ENCODE data around the gene MITF.

The MITF gene

GRCh38 chr3:69719587-69720122, 19.6 kb upstream of the MITF start:
- Histone ChIP-seq H3K4me1 (ENCODE audit: control insufficient read depth, insufficient read depth, low read depth, low read length) (peaks cover 2% of the 10 kb centered on the region), H3K9me3 (ENCODE audit: control insufficient read depth, low read length) (no peaks in the 10 kb centered on the region), H2BK5ac (ENCODE audit: low read depth, low read length, poor library complexity, severe bottlenecking) (no peak overlapping the region), H2AFZ (ENCODE audit: low read depth, low read length) (no peak overlapping the region), H2BK15ac (ENCODE audit: low read depth, poor library complexity, severe bottlenecking) (no peak overlapping the region), H2BK12ac (ENCODE audit: low read length in 2 of 2) (no peak overlapping the region), H3K9ac (ENCODE audit: low read length) (no peak overlapping the region), H2BK120ac (ENCODE audit: low read depth, low read length) (no peak overlapping the region), H3K4ac (ENCODE audit: low read depth in 1 of 2, low read length in 2 of 2) (no peak overlapping the region), H3K4me3 (ENCODE audit: insufficient read depth in 1 of 2, low read depth in 1 of 2, low read length in 2 of 2) (no peak overlapping the region), H3K79me1 (replicated peaks; ENCODE audit: low read length, poor library complexity, severe bottlenecking) (no peaks in the 10 kb centered on the region), H3K4me2 (ENCODE audit: low read length, poor library complexity, severe bottlenecking) (no peak overlapping the region), H4K8ac (ENCODE audit: low read length) (no peak overlapping the region), H4K91ac (ENCODE audit: low read length) (no peak overlapping the region), H3K18ac (ENCODE audit: low read depth in 1 of 2, low read length in 2 of 2) (no peak overlapping the region), H3K14ac (ENCODE audit: low read length in 2 of 2) (no peak overlapping the region), H3K27ac (ENCODE audit: low read length, poor library complexity, severe bottlenecking) (no peak overlapping the region), H2AK5ac (ENCODE audit: low read length, severe bottlenecking) (no peak overlapping the region), H3K27me3 (ENCODE audit: control insufficient read depth in 1 of 2, insufficient read depth in 1 of 2, low read length in 2 of 2) (no peaks in the 10 kb centered on the region), H3K36me3 (ENCODE audit: control insufficient read depth in 1 of 2, insufficient read depth in 2 of 2, low read depth in 1 of 2, low read length in 2 of 2) (no peaks in the 10 kb centered on the region), H3K23ac (ENCODE audit: low read length in 2 of 2) (no peak overlapping the region)
- WGBS, result 87% methylated on average over 2 of the region's 3 CpGs
- DNase-seq, result no peak

- 92% methylated on average over 3 of the region's 5 CpGs for WGBS
- Histone ChIP-seq H3K4me3 (ENCODE audit: insufficient read depth in 1 of 2, low read depth in 1 of 2, low read length in 2 of 2) (no peak overlapping the region), H2BK15ac (ENCODE audit: low read depth, poor library complexity, severe bottlenecking) (no peak overlapping the region), H3K36me3 (ENCODE audit: control insufficient read depth in 1 of 2, insufficient read depth in 2 of 2, low read depth in 1 of 2, low read length in 2 of 2) (no peaks in the 10 kb centered on the region), H3K4me2 (ENCODE audit: low read length, poor library complexity, severe bottlenecking) (no peak overlapping the region), H3K23ac (ENCODE audit: low read length in 2 of 2) (no peak overlapping the region), H3K27ac (ENCODE audit: low read length, poor library complexity, severe bottlenecking) (no peak overlapping the region), H2BK12ac (ENCODE audit: low read length in 2 of 2) (no peak overlapping the region), H3K9me3 (ENCODE audit: control insufficient read depth, low read length) (no peaks in the 10 kb centered on the region), H2BK5ac (ENCODE audit: low read depth, low read length, poor library complexity, severe bottlenecking) (no peak overlapping the region), H2BK120ac (ENCODE audit: low read depth, low read length) (no peak overlapping the region), H3K27me3 (ENCODE audit: control insufficient read depth in 1 of 2, insufficient read depth in 1 of 2, low read length in 2 of 2) (no peaks in the 10 kb centered on the region), H4K91ac (ENCODE audit: low read length) (no peak overlapping the region), H2AFZ (ENCODE audit: low read depth, low read length) (no peak overlapping the region), H3K4ac (ENCODE audit: low read depth in 1 of 2, low read length in 2 of 2) (no peak overlapping the region), H4K8ac (ENCODE audit: low read length) (no peak overlapping the region), H3K9ac (ENCODE audit: low read length) (no peak overlapping the region), H2AK5ac (ENCODE audit: low read length, severe bottlenecking) (no peak overlapping the region), H3K4me1 (ENCODE audit: control insufficient read depth, insufficient read depth, low read depth, low read length) (peaks cover 2% of the 10 kb centered on the region), H3K79me1 (replicated peaks; ENCODE audit: low read length, poor library complexity, severe bottlenecking) (no peaks in the 10 kb centered on the region), H3K18ac (ENCODE audit: low read depth in 1 of 2, low read length in 2 of 2) (no peak overlapping the region), H3K14ac (ENCODE audit: low read length in 2 of 2) (no peak overlapping the region)
- DNase-seq, result no peak
These were observed 18.4 kb upstream of the MITF start for GRCh38 chr3:69720824-69721223.

GRCh38 chr3:69723389-69723788, 15.9 kb upstream of the MITF start:
- no peak overlapping the region for H2BK15ac ChIP-seq (ENCODE audit: low read depth, poor library complexity, severe bottlenecking)
- H3K14ac ChIP-seq (ENCODE audit: low read length in 2 of 2), result no peak overlapping the region
- H2BK12ac ChIP-seq (ENCODE audit: low read length in 2 of 2), result no peak overlapping the region
- no peaks in the 10 kb centered on the region for H3K9me3 ChIP-seq (ENCODE audit: control insufficient read depth, low read length)
- H3K36me3 ChIP-seq (ENCODE audit: control insufficient read depth in 1 of 2, insufficient read depth in 2 of 2, low read depth in 1 of 2, low read length in 2 of 2), result no peaks in the 10 kb centered on the region
- H4K8ac ChIP-seq (ENCODE audit: low read length), result no peak overlapping the region
- H3K23ac ChIP-seq (ENCODE audit: low read length in 2 of 2), result no peak overlapping the region
- H3K9ac ChIP-seq (ENCODE audit: low read length), result no peak overlapping the region
- no peak overlapping the region for H2AK5ac ChIP-seq (ENCODE audit: low read length, severe bottlenecking)
- H4K91ac ChIP-seq (ENCODE audit: low read length), result no peak overlapping the region
- no peak overlapping the region for H3K18ac ChIP-seq (ENCODE audit: low read depth in 1 of 2, low read length in 2 of 2)
- H3K4me3 ChIP-seq (ENCODE audit: insufficient read depth in 1 of 2, low read depth in 1 of 2, low read length in 2 of 2), result no peak overlapping the region
- H2BK120ac ChIP-seq (ENCODE audit: low read depth, low read length), result no peak overlapping the region
- H3K79me1 ChIP-seq (replicated peaks; ENCODE audit: low read length, poor library complexity, severe bottlenecking), result no peaks in the 10 kb centered on the region
- WGBS, result 90% methylated on average over 4 of the region's 4 CpGs
- H3K4ac ChIP-seq (ENCODE audit: low read depth in 1 of 2, low read length in 2 of 2), result no peak overlapping the region
- H3K27me3 ChIP-seq (ENCODE audit: control insufficient read depth in 1 of 2, insufficient read depth in 1 of 2, low read length in 2 of 2), result no peaks in the 10 kb centered on the region
- no peak overlapping the region for H2BK5ac ChIP-seq (ENCODE audit: low read depth, low read length, poor library complexity, severe bottlenecking)
- H2AFZ ChIP-seq (ENCODE audit: low read depth, low read length), result no peak overlapping the region
- H3K27ac ChIP-seq (ENCODE audit: low read length, poor library complexity, severe bottlenecking), result no peak overlapping the region
- DNase-seq, result no peak
- peaks cover 2% of the 10 kb centered on the region for H3K4me1 ChIP-seq (ENCODE audit: control insufficient read depth, insufficient read depth, low read depth, low read length)
- no peak overlapping the region for H3K4me2 ChIP-seq (ENCODE audit: low read length, poor library complexity, severe bottlenecking)

GRCh38 chr3:69724722-69725435, 14.4 kb upstream of the MITF start:
- H3K4ac ChIP-seq (ENCODE audit: low read depth in 1 of 2, low read length in 2 of 2), result no peak overlapping the region
- no peak overlapping the region for H2BK15ac ChIP-seq (ENCODE audit: low read depth, poor library complexity, severe bottlenecking)
- no peaks in the 10 kb centered on the region for H3K9me3 ChIP-seq (ENCODE audit: control insufficient read depth, low read length)
- no peak overlapping the region for H2BK120ac ChIP-seq (ENCODE audit: low read depth, low read length)
- no peak overlapping the region for H2AFZ ChIP-seq (ENCODE audit: low read depth, low read length)
- H3K36me3 ChIP-seq (ENCODE audit: control insufficient read depth in 1 of 2, insufficient read depth in 2 of 2, low read depth in 1 of 2, low read length in 2 of 2), result no peaks in the 10 kb centered on the region
- H3K4me2 ChIP-seq (ENCODE audit: low read length, poor library complexity, severe bottlenecking), result no peak overlapping the region
- no peak overlapping the region for H4K91ac ChIP-seq (ENCODE audit: low read length)
- no peak overlapping the region for H2BK5ac ChIP-seq (ENCODE audit: low read depth, low read length, poor library complexity, severe bottlenecking)
- H2BK12ac ChIP-seq (ENCODE audit: low read length in 2 of 2), result peak overlapping the region in 1 of 2 experiments; percentile 42
- DNase-seq, result peak; percentile 47
- 24% methylated on average over 2 of the region's 2 CpGs for WGBS
- no peak overlapping the region for H3K14ac ChIP-seq (ENCODE audit: low read length in 2 of 2)
- H3K18ac ChIP-seq (ENCODE audit: low read depth in 1 of 2, low read length in 2 of 2), result no peak overlapping the region
- H3K23ac ChIP-seq (ENCODE audit: low read length in 2 of 2), result peak overlapping the region in 1 of 2 experiments; percentile 42
- H3K4me3 ChIP-seq (ENCODE audit: insufficient read depth in 1 of 2, low read depth in 1 of 2, low read length in 2 of 2), result no peak overlapping the region
- H3K9ac ChIP-seq (ENCODE audit: low read length), result no peak overlapping the region
- no peaks in the 10 kb centered on the region for H3K4me1 ChIP-seq (ENCODE audit: control insufficient read depth, insufficient read depth, low read depth, low read length)
- H4K8ac ChIP-seq (ENCODE audit: low read length), result peak overlapping the region; percentile 28
- no peak overlapping the region for H2AK5ac ChIP-seq (ENCODE audit: low read length, severe bottlenecking)
- no peaks in the 10 kb centered on the region for H3K27me3 ChIP-seq (ENCODE audit: control insufficient read depth in 1 of 2, insufficient read depth in 1 of 2, low read length in 2 of 2)
- no peaks in the 10 kb centered on the region for H3K79me1 ChIP-seq (replicated peaks; ENCODE audit: low read length, poor library complexity, severe bottlenecking)
- H3K27ac ChIP-seq (ENCODE audit: low read length, poor library complexity, severe bottlenecking), result no peak overlapping the region
